ENCODE data around the gene SIL1. TPM values are rescaled to one million over a fixed set of nuclear protein-coding genes. Genes with fewer than 3 reads are reported as not detected.
"Not testable (repeated sequence)": the region's sequence is repeated elsewhere in the genome, so short reads cannot be mapped to it uniquely, and the experiment has no call there.

Gene SIL1
- total RNA-seq, 1 donor from 2014 or later: 39.3 TPM

DNA sequence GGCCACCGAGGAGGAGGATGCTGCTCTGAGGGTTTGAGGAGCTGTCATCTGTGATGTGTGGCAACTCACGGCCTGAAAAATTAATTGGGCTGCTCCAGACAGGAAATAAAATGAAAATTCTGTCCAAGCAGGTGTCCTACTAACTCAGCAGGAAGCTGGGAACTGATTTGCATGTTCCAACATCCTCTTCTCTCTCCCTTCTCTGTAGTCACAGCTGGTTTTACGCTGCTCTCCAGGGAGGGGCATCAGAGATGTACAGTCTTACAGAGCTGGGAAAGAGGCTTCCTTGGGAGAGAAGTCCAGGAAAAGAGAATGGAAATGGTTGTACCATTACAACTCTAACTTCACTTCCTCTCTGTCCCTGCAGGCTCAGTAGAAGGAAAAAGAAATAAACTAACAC, 24.2 kb upstream of the SIL1 start:
- TF ChIP-seq, protein P1, sequence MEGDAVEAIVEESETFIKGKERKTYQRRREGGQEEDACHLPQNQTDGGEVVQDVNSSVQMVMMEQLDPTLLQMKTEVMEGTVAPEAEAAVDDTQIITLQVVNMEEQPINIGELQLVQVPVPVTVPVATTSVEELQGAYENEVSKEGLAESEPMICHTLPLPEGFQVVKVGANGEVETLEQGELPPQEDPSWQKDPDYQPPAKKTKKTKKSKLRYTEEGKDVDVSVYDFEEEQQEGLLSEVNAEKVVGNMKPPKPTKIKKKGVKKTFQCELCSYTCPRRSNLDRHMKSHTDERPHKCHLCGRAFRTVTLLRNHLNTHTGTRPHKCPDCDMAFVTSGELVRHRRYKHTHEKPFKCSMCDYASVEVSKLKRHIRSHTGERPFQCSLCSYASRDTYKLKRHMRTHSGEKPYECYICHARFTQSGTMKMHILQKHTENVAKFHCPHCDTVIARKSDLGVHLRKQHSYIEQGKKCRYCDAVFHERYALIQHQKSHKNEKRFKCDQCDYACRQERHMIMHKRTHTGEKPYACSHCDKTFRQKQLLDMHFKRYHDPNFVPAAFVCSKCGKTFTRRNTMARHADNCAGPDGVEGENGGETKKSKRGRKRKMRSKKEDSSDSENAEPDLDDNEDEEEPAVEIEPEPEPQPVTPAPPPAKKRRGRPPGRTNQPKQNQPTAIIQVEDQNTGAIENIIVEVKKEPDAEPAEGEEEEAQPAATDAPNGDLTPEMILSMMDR (IDR thresholded peaks at IDR 0.05; ENCODE audit: borderline replicate concordance): no peak
- no peaks in the 10 kb centered on the region for H3K27me3 ChIP-seq (ENCODE audit: low read depth)
- no peaks in the 10 kb centered on the region for H3K9me3 ChIP-seq (replicated peaks)
- no peaks in the 10 kb centered on the region for H3K4me1 ChIP-seq
- intact Hi-C loops (cut with micrococcal nuclease): no loop called here
- H3K27ac ChIP-seq (replicated peaks): no peak overlapping the region
- DNase-seq: no peak
- H3K36me3 ChIP-seq: no peaks in the 10 kb centered on the region
- no peak overlapping the region for H3K4me3 ChIP-seq

DNA sequence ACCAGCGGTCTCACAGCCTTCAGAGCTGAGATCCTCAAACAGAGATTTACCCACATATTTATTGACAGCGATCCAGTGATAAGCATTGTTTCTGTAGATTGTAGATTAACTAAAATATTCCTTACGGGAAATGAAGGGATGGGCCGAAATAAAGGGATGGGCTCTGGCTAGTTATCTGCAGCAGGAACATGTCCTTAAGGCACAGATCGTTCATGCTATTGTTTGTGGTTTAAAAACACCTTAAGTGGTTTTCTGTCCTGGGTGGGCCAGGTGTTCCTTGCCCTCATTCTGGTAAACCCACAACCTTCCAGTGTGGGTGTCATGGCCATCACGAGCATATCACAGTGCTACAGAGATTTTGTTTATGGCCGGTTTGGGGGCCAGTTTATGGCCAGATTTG, 19.9 kb upstream of the SIL1 start:
- H3K27ac ChIP-seq (replicated peaks); H3K27me3 ChIP-seq (ENCODE audit: low read depth); DNase-seq; H3K36me3 ChIP-seq; H3K9me3 ChIP-seq (replicated peaks); H3K4me3 ChIP-seq; intact Hi-C loops (cut with micrococcal nuclease); H3K4me1 ChIP-seq: not testable (repeated sequence)

DNA sequence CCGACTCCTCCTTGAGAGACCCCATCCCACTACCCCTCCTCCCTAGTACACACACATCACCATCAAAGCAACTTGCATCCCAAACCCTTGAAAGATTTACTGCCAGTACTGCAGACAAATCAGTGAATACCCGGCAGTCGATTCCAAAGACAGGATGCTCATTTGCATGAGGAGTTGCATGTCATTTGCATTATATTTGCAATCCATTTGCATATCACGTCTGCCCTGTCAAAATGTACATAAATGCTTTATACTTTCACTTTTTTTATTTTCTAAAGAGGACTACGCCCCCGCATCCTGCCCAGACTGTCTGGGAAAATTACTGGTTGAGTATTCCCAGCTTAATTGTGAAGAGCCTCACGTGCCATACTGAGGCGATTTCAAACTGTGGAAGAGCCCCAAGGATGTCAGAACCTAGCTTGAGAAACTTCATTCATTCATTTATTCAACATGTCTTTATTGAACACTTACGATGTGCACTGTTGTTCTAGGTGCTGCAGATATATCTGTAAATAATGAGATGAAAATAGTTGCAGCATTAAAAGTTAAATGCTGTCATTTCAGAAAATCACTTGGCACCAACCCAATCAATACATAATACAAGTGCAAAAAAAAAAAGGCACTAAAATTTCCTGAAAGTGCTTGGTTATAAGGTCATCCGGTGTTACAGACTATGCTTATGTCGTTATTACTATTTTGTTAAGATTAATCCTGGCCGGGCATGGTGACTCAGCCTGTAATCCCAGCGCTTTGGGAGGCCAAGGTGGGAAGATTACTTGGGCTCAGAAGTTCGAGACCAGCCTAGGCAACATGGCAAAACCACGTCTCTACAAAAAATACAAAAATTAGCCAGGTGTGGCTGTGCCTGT, 17.2 kb upstream of the SIL1 start:
- TF ChIP-seq, protein P1 (IDR thresholded peaks at IDR 0.05; ENCODE audit: borderline replicate concordance): no peak
- no peak overlapping the region for H3K4me3 ChIP-seq
- no peak for DNase-seq
- no peaks in the 10 kb centered on the region for H3K36me3 ChIP-seq
- peaks cover 5% of the 10 kb centered on the region for H3K4me1 ChIP-seq
- intact Hi-C loops (cut with micrococcal nuclease): no loop called here
- no peaks in the 10 kb centered on the region for H3K9me3 ChIP-seq (replicated peaks)
- no peak overlapping the region for H3K27ac ChIP-seq (replicated peaks)
- H3K27me3 ChIP-seq (ENCODE audit: low read depth): no peaks in the 10 kb centered on the region

DNA sequence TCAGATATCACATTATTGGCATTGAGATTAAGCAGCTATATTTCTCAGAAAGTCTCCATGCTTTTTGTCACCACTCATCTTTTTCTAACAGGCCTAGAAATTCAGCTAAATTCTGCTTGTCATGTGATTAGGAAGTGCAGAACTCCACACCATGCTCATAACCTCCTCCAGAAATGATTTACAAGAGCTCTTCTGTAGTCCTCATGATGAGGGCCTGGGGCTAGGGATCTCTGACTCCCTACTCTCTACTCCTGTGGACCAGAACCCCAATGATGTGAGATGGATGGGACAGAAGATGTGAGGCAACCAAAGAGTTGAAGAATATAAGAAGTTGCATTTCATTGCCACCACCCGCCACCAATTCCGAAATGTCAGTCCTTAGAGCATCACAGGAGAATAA, 16.5 kb upstream of the SIL1 start:
- H3K4me3 ChIP-seq: no peak overlapping the region
- intact Hi-C loops (cut with micrococcal nuclease): no loop called here
- H3K27ac ChIP-seq (replicated peaks): no peak overlapping the region
- H3K9me3 ChIP-seq (replicated peaks): no peaks in the 10 kb centered on the region
- no peak for DNase-seq
- TF ChIP-seq, protein P1 (IDR thresholded peaks at IDR 0.05; ENCODE audit: borderline replicate concordance): no peak
- H3K27me3 ChIP-seq (ENCODE audit: low read depth): no peaks in the 10 kb centered on the region
- H3K4me1 ChIP-seq: peaks cover 5% of the 10 kb centered on the region
- no peaks in the 10 kb centered on the region for H3K36me3 ChIP-seq

DNA sequence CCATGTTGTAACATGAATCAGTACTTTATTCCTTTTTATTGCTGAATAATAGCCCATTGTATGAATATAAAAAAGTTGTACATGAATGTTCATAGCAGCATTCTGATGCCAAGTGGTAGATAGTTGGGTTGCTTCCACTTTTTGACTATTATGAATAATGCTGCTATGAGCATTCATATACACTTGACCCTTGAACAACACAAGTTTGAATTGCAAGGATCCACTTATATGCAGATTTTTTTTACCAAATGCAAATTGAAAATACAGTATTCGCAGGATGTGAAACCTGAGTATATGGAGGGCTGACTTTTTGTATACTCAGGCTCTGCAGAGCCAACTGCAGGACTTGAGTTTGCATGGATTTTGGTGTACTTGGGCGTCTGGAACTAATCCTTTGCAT, 14.7 kb upstream of the SIL1 start:
- Histone ChIP-seq H3K36me3 (no peaks in the 10 kb centered on the region), H3K27me3 (ENCODE audit: low read depth) (no peaks in the 10 kb centered on the region), H3K4me3 (no peak overlapping the region), H3K27ac (replicated peaks) (no peak overlapping the region), H3K4me1 (peaks cover 5% of the 10 kb centered on the region), H3K9me3 (replicated peaks) (no peaks in the 10 kb centered on the region)
- no peak for DNase-seq
- intact Hi-C loops (cut with micrococcal nuclease): no loop called here
- TF ChIP-seq, protein P1 (IDR thresholded peaks at IDR 0.05; ENCODE audit: borderline replicate concordance): no peak

DNA sequence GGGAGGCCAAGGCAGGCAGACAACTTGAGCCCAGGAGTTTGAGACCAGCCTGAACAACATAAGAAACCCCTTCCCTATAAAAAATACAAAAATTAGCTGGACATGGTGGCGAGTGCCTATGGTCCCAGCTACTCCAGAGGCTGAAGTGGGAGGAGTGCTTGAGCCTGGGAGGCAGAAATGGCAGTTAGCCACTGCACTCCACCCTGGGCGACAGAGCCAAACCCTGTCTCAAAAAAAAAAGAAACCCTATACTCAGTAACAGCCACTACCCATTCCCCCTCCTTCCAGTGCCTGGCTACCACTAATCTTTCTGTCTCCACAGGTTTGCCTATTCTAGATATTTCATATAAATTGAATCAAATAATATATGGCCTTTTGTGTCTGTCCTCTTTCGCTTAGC, 14.3 kb upstream of the SIL1 start:
- no peaks in the 10 kb centered on the region for H3K9me3 ChIP-seq (replicated peaks)
- intact Hi-C loops (cut with micrococcal nuclease): no loop called here
- H3K27me3 ChIP-seq (ENCODE audit: low read depth): no peaks in the 10 kb centered on the region
- no peak overlapping the region for H3K27ac ChIP-seq (replicated peaks)
- peaks cover 5% of the 10 kb centered on the region for H3K4me1 ChIP-seq
- TF ChIP-seq, protein P1 (IDR thresholded peaks at IDR 0.05; ENCODE audit: borderline replicate concordance): no peak
- no peak overlapping the region for H3K4me3 ChIP-seq
- DNase-seq: no peak
- H3K36me3 ChIP-seq: no peaks in the 10 kb centered on the region
